Esophagus mucosa (tissue), 1 donor: ENCODE measurements around the gene XIAP. TPM values are rescaled to one million over a fixed set of nuclear protein-coding genes. Genes with fewer than 3 reads are reported as not detected.

Experiments
- ATAC-seq: fragments of 200-7000 bp; cut with Tn5 transposase; one replicate; pipeline ENCODE4 v1.9.1; 2020
- total RNA-seq: library from RNA; stranded (reverse); gene quantifications from one replicate; pipeline ENCODE4 v1.2.4, GENCODE V29; 2023
- donor health status: DM: yes; HTN: yes; CAD: no.

XIAP gene
- total RNA-seq, 1 donor from 2014 or later, result 45.2 TPM

DNA sequence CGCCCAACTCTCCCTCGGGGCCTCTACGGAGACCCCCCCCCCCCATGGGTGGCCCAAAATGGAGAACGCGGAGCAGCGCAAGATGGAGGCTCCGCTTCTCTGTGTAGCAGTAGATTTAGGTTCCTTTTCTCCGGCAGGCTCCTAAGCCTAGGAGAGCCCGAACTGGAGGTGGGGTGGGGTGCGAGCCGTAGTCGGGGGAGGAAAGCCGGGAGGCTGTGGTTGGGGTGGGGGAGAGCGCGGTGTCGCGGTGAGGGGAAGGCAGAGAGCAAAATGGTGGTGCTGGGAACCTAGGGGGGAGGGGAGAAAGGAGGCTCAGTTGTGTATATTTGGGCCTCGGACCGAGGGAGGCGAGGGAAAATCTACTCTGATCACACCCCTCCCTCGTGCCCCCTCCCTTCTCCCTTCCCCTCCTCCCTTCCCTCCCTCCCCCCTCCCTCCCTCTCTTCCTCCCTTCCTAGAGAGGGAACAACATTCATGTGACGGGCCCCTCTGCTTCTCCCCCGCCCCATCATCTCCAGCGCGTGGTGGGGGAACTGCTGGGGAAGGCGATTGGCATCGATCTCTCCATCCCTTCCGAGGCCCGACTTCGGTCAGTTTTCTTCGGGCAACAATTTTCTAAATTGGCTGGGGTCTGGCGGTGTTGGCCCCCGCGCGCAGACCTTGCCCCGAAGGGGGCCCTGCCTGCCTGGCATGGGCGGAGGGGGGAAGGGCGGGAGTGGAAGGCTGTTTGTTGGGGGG is 101.6 kb downstream of the XIAP start, which contains the start of gene STAG2:
Gene STAG2 (plus strand): TSS at position 439 of the 738 bp plus-strand sequence. CDS start 60,922 bp downstream, outside the sequence.
- ATAC-seq, result peak; percentile 61

DNA sequence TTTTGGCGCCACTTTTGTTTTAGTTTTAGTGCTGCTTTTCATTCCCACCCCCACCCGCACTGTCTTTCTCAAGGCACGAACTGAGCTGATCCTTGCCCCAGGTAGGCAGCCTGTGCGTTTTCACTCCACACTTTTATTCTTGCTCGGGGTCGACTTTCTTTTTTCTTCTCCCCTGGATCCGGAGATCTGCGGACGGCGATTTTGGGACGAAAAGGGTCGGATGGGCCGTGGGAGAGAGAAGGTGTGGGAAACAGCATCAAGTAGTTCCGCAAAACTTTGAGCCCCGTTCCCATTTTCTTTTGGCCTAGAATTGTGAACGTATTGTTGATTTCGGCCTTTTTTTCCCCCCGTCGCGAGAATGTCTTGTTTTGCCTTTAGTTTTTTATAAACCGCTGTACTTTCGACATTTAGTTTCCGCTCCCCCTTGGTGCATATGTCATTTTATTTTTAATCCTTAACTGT is 102.2 kb downstream of the XIAP start:
- no peak for ATAC-seq

DNA sequence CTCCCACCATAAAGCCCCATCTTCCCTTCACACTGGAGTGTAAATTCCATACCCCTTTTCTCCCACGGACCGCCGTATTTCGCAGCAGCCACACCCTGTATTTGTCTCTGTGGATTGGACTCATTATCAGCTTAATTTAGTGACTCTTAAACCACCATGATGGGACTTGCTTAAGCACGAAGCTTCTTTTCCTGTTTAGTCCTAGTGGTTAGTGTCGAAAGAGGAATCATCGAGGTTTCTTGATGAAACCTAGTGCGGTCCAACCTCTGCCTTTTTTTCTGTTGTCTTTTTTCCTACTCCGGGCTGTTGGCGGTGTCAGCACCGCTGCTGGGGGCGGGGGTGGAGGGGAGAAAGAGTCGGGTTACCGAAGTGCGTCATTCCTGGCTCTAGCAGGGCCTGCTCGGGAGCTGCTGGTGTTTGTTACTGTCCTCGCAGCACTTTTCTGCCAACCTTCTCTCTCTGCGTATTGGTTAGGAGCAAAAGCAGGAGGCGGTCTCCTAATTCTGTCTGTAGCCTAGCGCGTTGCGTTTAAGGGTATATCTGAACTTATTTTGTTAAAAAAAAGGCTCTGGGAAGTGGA is 103.0 kb downstream of the XIAP start:
- peak; percentile 84 for ATAC-seq

Other genes starting within 250 kb of the XIAP start
- gene THOC2, start 127.0 kb upstream of the XIAP start, total RNA-seq, result 33.0 TPM
- 40.6 TPM for gene STAG2, start 101.7 kb downstream of the XIAP start, total RNA-seq